Lung (tissue), 12 donors: ENCODE data around the gene HLF. TPM values are rescaled to one million over a fixed set of nuclear protein-coding genes. Genes with fewer than 3 reads are reported as not detected.
A peak's percentile ranks its signal among the peaks of the same experiment; 100 is the strongest.

ENCODE experiments used
- ATAC-seq: fragments of 200-7000 bp; cut with Tn5 transposase; one replicate; pipeline ENCODE4 v1.9.1; 2020; ENCODE audit warnings: moderate number of reproducible peaks; ENCODE audit not compliant: insufficient read depth, low FRiP score
- DNase-seq, 3 donors: peaks; one replicate each; pipeline ENCODE4 v3.0.0-alpha.2; 2013 to 2017
- H3K27ac ChIP-seq, 2 donors: one replicate each; pipeline ENCODE4 v1.5.1; 2013; ENCODE audit warnings: mild to moderate bottlenecking in 2 of 2, moderate library complexity in 2 of 2, control low read depth in 1 of 2, inconsistent platforms in 1 of 2, low read depth in 1 of 2, low read length in 1 of 2
- H3K27me3 ChIP-seq, 3 donors: one replicate each; pipeline ENCODE4 v1.5.1; 2013; ENCODE audit warnings: low read length in 2 of 3; ENCODE audit not compliant: control insufficient read depth in 3 of 3, insufficient read depth in 3 of 3
- H3K36me3 ChIP-seq, 4 donors: one replicate each; pipeline ENCODE4 v1.5.1; 2013; ENCODE audit warnings: low read length in 4 of 4, mild to moderate bottlenecking in 1 of 4, moderate library complexity in 1 of 4; ENCODE audit not compliant: control insufficient read depth in 4 of 4, insufficient read depth in 4 of 4
- H3K4me1 ChIP-seq, 5 donors: one replicate each; pipeline ENCODE4 v1.5.1; 2013; ENCODE audit warnings: low read length in 5 of 5, mild to moderate bottlenecking in 2 of 5, moderate library complexity in 1 of 5; ENCODE audit not compliant: control insufficient read depth in 5 of 5, insufficient read depth in 5 of 5
- H3K4me3 ChIP-seq: one replicate; pipeline ENCODE4 v1.5.1; 2013; ENCODE audit warnings: mild to moderate bottlenecking, control low read depth, moderate library complexity
- H3K9ac ChIP-seq, 2 donors: one replicate each; pipeline ENCODE4 v1.5.1; 2013; ENCODE audit warnings: low read length in 2 of 2, control low read depth in 1 of 2; ENCODE audit not compliant: insufficient read depth in 1 of 2
- H3K9me3 ChIP-seq, 4 donors: one replicate each; pipeline ENCODE4 v1.5.1; 2013; ENCODE audit warnings: low read length in 3 of 4, mild to moderate bottlenecking in 1 of 4, moderate library complexity in 1 of 4; ENCODE audit not compliant: control insufficient read depth in 4 of 4, insufficient read depth in 3 of 4
- WGBS, 2 donors: extraction: QIAGEN DNeasy Blood & Tissue Kit; methylation state at CpG; one replicate each; pipeline ENCODE4 v1.1.7; 2013; 5-methylcytosine and 5-hydroxymethylcytosine counted together
- polyA plus RNA-seq, 2 donors: library from polyadenylated mRNA; stranded (reverse); fragments of 200-250 nt; gene quantifications; one replicate each; pipeline ENCODE4 v1.2.1, GENCODE V29; 2013
- total RNA-seq, 2 donors: library from RNA; depleted of rRNA in 1 of 2; stranded (reverse); fragments of >200 nt in 1 of 2; gene quantifications; one replicate each; pipeline ENCODE4 v1.2.1, GENCODE V29; 2014 to 2021
- TF ChIP-seq, protein P1 (sequence below): IDR thresholded peaks from 2 replicates; pipeline ENCODE4 v1.5.1; 2012; ENCODE audit warnings: mild to moderate bottlenecking; ENCODE audit errors: control extremely low read depth, extremely low read depth
- donor health status: control.
- donor health status: control.
- donor health status: Bipolar disorder and iron deficiency.
- donor health status: healthy.
- donor health status: DM: yes; HTN: yes; CAD: no.

The HLF gene
- total and polyA plus RNA-seq, 4 donors, result 3.2 to 21.3 (median 7.9) TPM

DNA sequence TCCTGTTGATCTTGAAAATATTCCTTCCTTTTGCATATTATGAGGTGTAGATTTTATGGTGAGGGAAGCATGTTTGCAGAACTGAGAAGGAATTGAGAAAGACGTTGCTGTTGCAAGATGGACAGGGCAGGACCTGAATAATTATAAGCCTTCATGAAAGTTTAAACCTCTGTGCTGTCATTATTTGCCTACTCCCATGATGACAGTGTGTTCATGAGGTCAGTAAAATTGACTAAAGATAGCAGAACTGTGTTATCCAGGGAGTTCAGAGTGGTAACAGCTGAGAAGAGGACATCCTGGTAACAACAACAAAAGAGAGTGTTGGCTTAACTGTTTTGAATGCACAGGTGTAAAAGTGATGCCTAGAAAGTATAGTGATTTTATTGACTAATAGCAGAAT is 45.3 kb upstream of the HLF start:
- no peak for ATAC-seq
- no peak for DNase-seq
- no peak overlapping the region for H3K9ac ChIP-seq
- H3K4me3 ChIP-seq, result no peak overlapping the region
- TF ChIP-seq, protein P1, sequence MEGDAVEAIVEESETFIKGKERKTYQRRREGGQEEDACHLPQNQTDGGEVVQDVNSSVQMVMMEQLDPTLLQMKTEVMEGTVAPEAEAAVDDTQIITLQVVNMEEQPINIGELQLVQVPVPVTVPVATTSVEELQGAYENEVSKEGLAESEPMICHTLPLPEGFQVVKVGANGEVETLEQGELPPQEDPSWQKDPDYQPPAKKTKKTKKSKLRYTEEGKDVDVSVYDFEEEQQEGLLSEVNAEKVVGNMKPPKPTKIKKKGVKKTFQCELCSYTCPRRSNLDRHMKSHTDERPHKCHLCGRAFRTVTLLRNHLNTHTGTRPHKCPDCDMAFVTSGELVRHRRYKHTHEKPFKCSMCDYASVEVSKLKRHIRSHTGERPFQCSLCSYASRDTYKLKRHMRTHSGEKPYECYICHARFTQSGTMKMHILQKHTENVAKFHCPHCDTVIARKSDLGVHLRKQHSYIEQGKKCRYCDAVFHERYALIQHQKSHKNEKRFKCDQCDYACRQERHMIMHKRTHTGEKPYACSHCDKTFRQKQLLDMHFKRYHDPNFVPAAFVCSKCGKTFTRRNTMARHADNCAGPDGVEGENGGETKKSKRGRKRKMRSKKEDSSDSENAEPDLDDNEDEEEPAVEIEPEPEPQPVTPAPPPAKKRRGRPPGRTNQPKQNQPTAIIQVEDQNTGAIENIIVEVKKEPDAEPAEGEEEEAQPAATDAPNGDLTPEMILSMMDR, result no peak
- H3K36me3 ChIP-seq, result no peaks in the 10 kb centered on the region
- H3K27ac ChIP-seq, result no peak overlapping the region
- H3K4me1 ChIP-seq, result peaks cover 0 to 2% (median 0%) of the 10 kb centered on the region in 5 donors
- H3K27me3 ChIP-seq, result no peaks in the 10 kb centered on the region
- H3K9me3 ChIP-seq, result peaks cover 0 to 4% (median 1%) of the 10 kb centered on the region in 4 donors
- WGBS, 2 donors, result 34 to 46% methylated on average over 1 of the region's 1 CpG

DNA sequence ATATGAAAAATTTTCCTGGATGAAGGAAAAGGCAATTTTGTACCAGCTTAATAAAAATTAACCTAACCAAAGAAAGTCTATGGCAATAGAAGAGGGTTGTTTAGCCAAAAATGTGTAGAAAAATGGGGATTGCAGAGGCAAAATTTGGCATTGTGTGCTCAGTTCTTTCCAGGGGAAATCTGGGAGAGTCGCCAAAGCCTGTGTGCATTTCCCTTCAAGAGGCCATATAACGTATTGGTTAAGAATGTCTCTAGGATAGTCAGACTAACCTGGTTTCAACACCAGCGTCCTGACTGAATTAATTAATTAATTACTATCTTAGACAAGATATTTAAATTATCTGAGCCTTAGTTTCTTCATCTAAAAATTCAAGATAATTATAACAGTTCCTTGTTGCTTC is 44.8 kb upstream of the HLF start:
- Histone ChIP-seq H3K9ac (no peak overlapping the region), H3K4me3 (no peak overlapping the region), H3K4me1 (peaks cover 0 to 2% (median 0%) of the 10 kb centered on the region in 5 donors), H3K27me3 (peaks cover 0 to under 1% (median 0%) of the 10 kb centered on the region in 3 donors), H3K27ac (no peak overlapping the region), H3K36me3 (no peaks in the 10 kb centered on the region), H3K9me3 (peaks cover 0 to 4% (median 1%) of the 10 kb centered on the region in 4 donors)
- TF ChIP-seq, protein P1, result no peak
- ATAC-seq, result no peak
- WGBS, 2 donors, result 47 to 61% methylated on average over 3 of the region's 3 CpGs
- peak; percentile 38 to 75 (median 49) for DNase-seq

DNA sequence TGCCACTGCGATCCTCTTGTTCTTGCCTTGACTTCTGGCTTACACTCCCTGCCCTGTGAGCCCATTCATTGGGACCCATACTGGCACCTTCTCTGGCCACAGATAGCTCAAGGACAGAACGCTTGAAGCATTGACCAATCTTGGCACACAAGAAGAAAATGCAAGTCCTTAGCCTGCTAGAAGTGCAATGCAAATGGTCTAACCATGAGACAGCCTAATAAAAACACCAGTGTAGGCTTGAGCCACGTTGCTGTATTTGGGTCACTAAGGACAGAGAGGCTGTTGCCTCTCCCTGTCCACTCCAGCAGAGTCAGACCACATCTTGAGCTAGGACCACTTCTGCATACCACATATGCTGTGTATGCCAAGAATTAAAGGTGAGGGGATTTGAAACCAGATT is 41.2 kb upstream of the HLF start:
- WGBS, 2 donors, result 67 to 73% methylated on average over 3 of the region's 3 CpGs

More for the DNA sequence above, 41.2 kb upstream of the HLF start:
- ATAC-seq (no peak), DNase-seq (no peak)
- Histone ChIP-seq H3K4me1 (peaks cover 0 to 2% (median 0%) of the 10 kb centered on the region in 5 donors), H3K9ac (no peak overlapping the region), H3K4me3 (no peak overlapping the region), H3K9me3 (peaks cover 0 to 1% (median 0%) of the 10 kb centered on the region in 4 donors), H3K36me3 (no peaks in the 10 kb centered on the region), H3K27me3 (peaks cover 0 to 2% (median 0%) of the 10 kb centered on the region in 3 donors), H3K27ac (no peak overlapping the region)
- TF ChIP-seq, protein P1, result no peak
